ENCODE results near the gene EIF4G2.

EIF4G2 gene

DNA sequence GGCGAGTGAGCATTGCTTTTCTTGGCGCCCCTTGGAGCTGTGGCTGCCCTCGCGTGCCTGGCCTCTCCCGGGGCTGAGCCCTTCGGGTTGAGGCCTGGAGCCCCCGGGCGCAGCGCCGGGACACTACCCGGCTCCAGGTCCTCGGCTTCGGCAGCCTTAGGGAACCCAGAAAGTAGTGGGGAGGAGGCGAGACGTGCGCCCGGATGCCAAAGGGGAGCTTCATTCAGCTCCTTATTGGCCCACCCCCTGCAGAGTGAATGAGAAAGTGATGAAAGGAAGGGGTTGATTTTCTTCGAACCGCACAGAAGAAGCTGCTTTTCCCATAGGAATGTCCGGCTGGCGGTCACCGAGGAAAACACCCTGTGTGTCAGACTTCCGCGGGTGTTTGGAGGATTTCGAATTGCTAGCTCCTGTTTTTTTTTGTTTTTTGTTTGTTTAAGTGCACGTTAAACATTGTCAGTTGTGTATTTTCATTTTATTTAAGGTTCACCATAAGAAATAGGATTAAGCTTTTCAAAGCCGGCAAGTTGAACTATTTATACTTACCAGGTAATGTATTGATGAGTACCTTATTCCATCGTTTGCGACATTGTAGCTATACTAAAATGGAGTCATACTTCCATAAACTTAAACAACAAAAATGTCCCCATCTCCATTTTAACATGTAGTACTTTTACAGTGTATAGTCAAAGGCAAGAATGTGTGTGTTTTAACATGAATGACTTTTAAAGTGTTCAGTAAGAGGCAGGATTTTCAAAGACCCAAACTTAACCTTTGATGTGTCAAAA, 841 bp upstream of the EIF4G2 start:
- H3K36me3 ChIP-seq (ENCODE audit: insufficient read depth, low read length), result peaks cover 38% of the 10 kb centered on the region
- H3K27ac ChIP-seq (ENCODE audit: low read depth, low read length, poor library complexity, severe bottlenecking), result peak overlapping the region; percentile 24
- peak overlapping the region; percentile 2; the same call in 1 of the 2 replicates for H2AFZ ChIP-seq (ENCODE audit: low read length)
- no peaks in the 10 kb centered on the region for H3K9me3 ChIP-seq (ENCODE audit: low read length)
- H3K4me1 ChIP-seq (ENCODE audit: insufficient read depth, low read length, severe bottlenecking), result peaks cover 22% of the 10 kb centered on the region
- 0 out of 2 replicates have a peak, but pooled peaks cover 3% of the 10 kb centered on the region for H3F3A ChIP-seq (ENCODE audit: insufficient read depth, low read length)
- H3K4me2 ChIP-seq (ENCODE audit: low read length), result peak overlapping the region; percentile 88
- H3K79me2 ChIP-seq (ENCODE audit: insufficient read depth, low read length), result peaks cover 18% of the 10 kb centered on the region
- no peaks in the 10 kb centered on the region for H3K9me2 ChIP-seq (ENCODE audit: low read depth, low read length)
- H3K27me3 ChIP-seq (ENCODE audit: insufficient read depth, low read length), result no peaks in the 10 kb centered on the region
- no peak for TF ChIP-seq EZH2 (IDR thresholded peaks at IDR 0.05; ENCODE audit: borderline replicate concordance, low read length)
- TF ChIP-seq, protein P1, sequence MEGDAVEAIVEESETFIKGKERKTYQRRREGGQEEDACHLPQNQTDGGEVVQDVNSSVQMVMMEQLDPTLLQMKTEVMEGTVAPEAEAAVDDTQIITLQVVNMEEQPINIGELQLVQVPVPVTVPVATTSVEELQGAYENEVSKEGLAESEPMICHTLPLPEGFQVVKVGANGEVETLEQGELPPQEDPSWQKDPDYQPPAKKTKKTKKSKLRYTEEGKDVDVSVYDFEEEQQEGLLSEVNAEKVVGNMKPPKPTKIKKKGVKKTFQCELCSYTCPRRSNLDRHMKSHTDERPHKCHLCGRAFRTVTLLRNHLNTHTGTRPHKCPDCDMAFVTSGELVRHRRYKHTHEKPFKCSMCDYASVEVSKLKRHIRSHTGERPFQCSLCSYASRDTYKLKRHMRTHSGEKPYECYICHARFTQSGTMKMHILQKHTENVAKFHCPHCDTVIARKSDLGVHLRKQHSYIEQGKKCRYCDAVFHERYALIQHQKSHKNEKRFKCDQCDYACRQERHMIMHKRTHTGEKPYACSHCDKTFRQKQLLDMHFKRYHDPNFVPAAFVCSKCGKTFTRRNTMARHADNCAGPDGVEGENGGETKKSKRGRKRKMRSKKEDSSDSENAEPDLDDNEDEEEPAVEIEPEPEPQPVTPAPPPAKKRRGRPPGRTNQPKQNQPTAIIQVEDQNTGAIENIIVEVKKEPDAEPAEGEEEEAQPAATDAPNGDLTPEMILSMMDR (IDR thresholded peaks at IDR 0.05; ENCODE audit: low read length), result no peak
- H3K9ac ChIP-seq (ENCODE audit: low read length), result peak overlapping the region; percentile 81
- H3K4me3 ChIP-seq (ENCODE audit: low read depth, low read length, poor library complexity, severe bottlenecking), result peak overlapping the region; percentile 97
- no peaks in the 10 kb centered on the region for H4K20me1 ChIP-seq (ENCODE audit: insufficient read depth, low read length)

DNA sequence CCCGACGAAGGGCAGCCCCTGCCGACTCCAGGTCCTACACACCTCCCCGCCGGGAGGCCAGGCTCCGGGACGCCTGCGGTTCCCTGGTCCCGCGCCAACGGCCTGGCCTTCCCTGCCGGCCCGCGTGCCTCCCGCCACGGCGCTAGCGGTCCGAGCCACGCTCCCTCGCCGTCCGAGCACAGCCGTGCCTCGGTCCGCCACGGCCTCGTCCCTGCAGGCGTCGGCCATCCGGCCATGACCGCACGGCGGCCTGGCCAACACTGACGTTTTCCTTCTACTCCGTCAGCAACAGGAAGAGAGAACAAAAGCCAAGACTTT, 532 bp downstream of the EIF4G2 start:
- Histone ChIP-seq H2AFZ (ENCODE audit: low read length) (no peak overlapping the region), H3K9ac (ENCODE audit: low read length) (peak overlapping the region; percentile 98), H3K4me2 (ENCODE audit: low read length) (peak overlapping the region; percentile 97), H3K36me3 (ENCODE audit: insufficient read depth, low read length) (peaks cover 52% of the 10 kb centered on the region), H3K27me3 (ENCODE audit: insufficient read depth, low read length) (no peaks in the 10 kb centered on the region), H3F3A (ENCODE audit: insufficient read depth, low read length) (0 out of 2 replicates have a peak, but pooled peaks cover 3% of the 10 kb centered on the region), H4K20me1 (ENCODE audit: insufficient read depth, low read length) (no peaks in the 10 kb centered on the region), H3K27ac (ENCODE audit: low read depth, low read length, poor library complexity, severe bottlenecking) (peak overlapping the region; percentile 78), H3K4me1 (ENCODE audit: insufficient read depth, low read length, severe bottlenecking) (peaks cover 22% of the 10 kb centered on the region), H3K9me2 (ENCODE audit: low read depth, low read length) (no peaks in the 10 kb centered on the region), H3K9me3 (ENCODE audit: low read length) (no peaks in the 10 kb centered on the region), H3K79me2 (ENCODE audit: insufficient read depth, low read length) (peaks cover 18% of the 10 kb centered on the region), H3K4me3 (ENCODE audit: low read depth, low read length, poor library complexity, severe bottlenecking) (peak overlapping the region; percentile 97)
- TF ChIP-seq, protein P1 (IDR thresholded peaks at IDR 0.05; ENCODE audit: low read length), result no peak
- no peak for TF ChIP-seq EZH2 (IDR thresholded peaks at IDR 0.05; ENCODE audit: borderline replicate concordance, low read length)

DNA sequence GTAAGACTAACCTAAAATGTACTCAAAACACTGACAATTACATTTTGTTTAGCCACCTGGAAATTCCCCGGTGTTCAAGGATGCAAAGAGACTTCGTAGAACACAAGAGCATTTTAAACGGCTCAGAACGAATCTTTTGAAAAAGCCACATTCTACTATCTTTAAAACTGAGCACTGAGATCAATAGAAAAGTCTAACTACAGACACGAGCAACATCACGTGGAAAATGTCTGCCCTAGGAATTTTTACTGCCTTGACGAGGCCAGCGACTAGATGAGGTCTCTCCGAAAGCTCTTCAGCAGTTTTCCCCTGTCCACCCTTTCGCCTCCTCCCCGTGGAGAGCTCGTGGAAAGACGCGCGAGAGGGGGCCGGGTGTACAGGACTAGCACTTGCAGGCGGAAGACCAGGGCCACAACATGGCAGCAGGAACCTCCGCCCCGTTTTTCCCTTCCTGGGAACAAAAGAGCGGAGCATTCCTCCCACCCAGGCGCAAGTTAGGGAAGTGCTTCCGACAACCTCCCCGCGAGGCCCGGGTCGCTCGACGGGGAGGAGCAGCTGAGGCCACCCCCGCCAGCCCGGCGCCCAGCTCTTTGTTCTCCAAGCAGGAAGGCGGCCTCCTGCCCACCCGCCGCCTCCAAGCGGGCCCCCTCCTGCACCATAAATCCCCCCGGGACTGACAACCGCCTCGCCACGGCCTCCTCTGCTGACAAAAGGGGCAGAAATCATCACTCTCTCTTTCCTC, 1.1 kb downstream of the EIF4G2 start:
- no peaks in the 10 kb centered on the region for H4K20me1 ChIP-seq (ENCODE audit: insufficient read depth, low read length)
- no peaks in the 10 kb centered on the region for H3K9me2 ChIP-seq (ENCODE audit: low read depth, low read length)
- H3K27me3 ChIP-seq (ENCODE audit: insufficient read depth, low read length), result no peaks in the 10 kb centered on the region
- H3K9me3 ChIP-seq (ENCODE audit: low read length), result no peaks in the 10 kb centered on the region
- H3K36me3 ChIP-seq (ENCODE audit: insufficient read depth, low read length), result peaks cover 57% of the 10 kb centered on the region
- peak overlapping the region; percentile 78 for H3K27ac ChIP-seq (ENCODE audit: low read depth, low read length, poor library complexity, severe bottlenecking)
- peak overlapping the region; percentile 97 for H3K4me2 ChIP-seq (ENCODE audit: low read length)
- H3K9ac ChIP-seq (ENCODE audit: low read length), result peak overlapping the region; percentile 98
- 0 out of 2 replicates have a peak, but pooled peaks cover 3% of the 10 kb centered on the region for H3F3A ChIP-seq (ENCODE audit: insufficient read depth, low read length)
- H2AFZ ChIP-seq (ENCODE audit: low read length), result no peak overlapping the region
- H3K4me3 ChIP-seq (ENCODE audit: low read depth, low read length, poor library complexity, severe bottlenecking), result peak overlapping the region; percentile 97
- TF ChIP-seq EZH2 (IDR thresholded peaks at IDR 0.05; ENCODE audit: borderline replicate concordance, low read length), result no peak
- TF ChIP-seq, protein P1 (IDR thresholded peaks at IDR 0.05; ENCODE audit: low read length), result no peak
- H3K4me1 ChIP-seq (ENCODE audit: insufficient read depth, low read length, severe bottlenecking), result peaks cover 22% of the 10 kb centered on the region
- peaks cover 18% of the 10 kb centered on the region for H3K79me2 ChIP-seq (ENCODE audit: insufficient read depth, low read length)

Data from OCI-LY1 (cell line).